ENCODE data around the gene CCDC9B.

CCDC9B gene

GRCh38 chr15:40309344-40309862 lies 31.3 kb downstream of the CCDC9B start:
- H3K4me3 ChIP-seq (replicated peaks; ENCODE audit: low read depth, low read length): no peak overlapping the region

GRCh38 chr15:40307421-40308211 lies 33.1 kb downstream of the CCDC9B start, which contains the start of gene PLCB2:
TSS of gene PLCB2 (minus strand) at chr15:40307935. CDS start at chr15:40307672, 263 bp downstream.
- TF ChIP-seq CTCF (IDR thresholded peaks at IDR 0.05; ENCODE audit: low read length, missing control alignments): peak; percentile 27
- H3K4me3 ChIP-seq (replicated peaks; ENCODE audit: low read depth, low read length): no peak within 1 kb of the TSS
- DNase-seq (ENCODE audit: low read depth): no peak

More at GRCh38 chr15:40309344-40309862, 31.3 kb downstream of the CCDC9B start:
- DNase-seq (ENCODE audit: low read depth): no peak
- TF ChIP-seq CTCF (IDR thresholded peaks at IDR 0.05; ENCODE audit: low read length, missing control alignments): no peak

- no peak for DNase-seq (ENCODE audit: low read depth)
- no peak overlapping the region for H3K4me3 ChIP-seq (replicated peaks; ENCODE audit: low read depth, low read length)
Observed at GRCh38 chr15:40306908-40307307, 33.8 kb downstream of the CCDC9B start.

GRCh38 chr15:40306371-40306770 lies 34.4 kb downstream of the CCDC9B start:
- DNase-seq (ENCODE audit: low read depth): no peak
- no peak overlapping the region for H3K4me3 ChIP-seq (replicated peaks; ENCODE audit: low read depth, low read length)
- no peak for TF ChIP-seq CTCF (IDR thresholded peaks at IDR 0.05; ENCODE audit: low read length, missing control alignments)

More at GRCh38 chr15:40306908-40307307, 33.8 kb downstream of the CCDC9B start:
- no peak for TF ChIP-seq CTCF (IDR thresholded peaks at IDR 0.05; ENCODE audit: low read length, missing control alignments)

- H3K4me3 ChIP-seq (replicated peaks; ENCODE audit: low read depth, low read length): no peak overlapping the region
- DNase-seq (ENCODE audit: low read depth): no peak
- no peak for TF ChIP-seq CTCF (IDR thresholded peaks at IDR 0.05; ENCODE audit: low read length, missing control alignments)
Observed at GRCh38 chr15:40305281-40305680, 35.5 kb downstream of the CCDC9B start.

- DNase-seq (ENCODE audit: low read depth): no peak
- no peak overlapping the region for H3K4me3 ChIP-seq (replicated peaks; ENCODE audit: low read depth, low read length)
- TF ChIP-seq CTCF (IDR thresholded peaks at IDR 0.05; ENCODE audit: low read length, missing control alignments): no peak
Observed at GRCh38 chr15:40303576-40303975, 37.2 kb downstream of the CCDC9B start.
